K562 (cell line): ENCODE results near the gene RSPH6A. TPM values are rescaled to one million over a fixed set of nuclear protein-coding genes. Genes with fewer than 3 reads are reported as not detected.

Experiments
- BRD9 ChIP-seq: fragments of 450-650 bp; IDR thresholded peaks from 2 replicates; pipeline ENCODE4 v1.6.1; 2018; ENCODE audit warnings: low read depth; ENCODE audit not compliant: partially characterized antibody
- CTBP1 ChIP-seq: fragments of 450-650 bp; IDR thresholded peaks from 2 replicates; pipeline ENCODE4 v1.6.1; 2016; ENCODE audit warnings: borderline replicate concordance
- FOXJ3 ChIP-seq: sonication (generic); formaldehyde crosslinking; IDR thresholded peaks from 2 replicates; pipeline ENCODE4 v1.4.0; 2020; ENCODE audit warnings: mild to moderate bottlenecking, missing genetic modification reagents
- GTF2E2 ChIP-seq: fragments of 200-800 bp; sonication (Bioruptor generic); IDR thresholded peaks from 2 replicates; pipeline ENCODE4 v1.6.1; 2016; ENCODE audit warnings: missing genetic modification characterization, missing compliant biosample characterization
- HDAC3 ChIP-seq: fragments of 450-650 bp; IDR thresholded peaks from 2 replicates; pipeline ENCODE4 v1.6.1; 2018; ENCODE audit warnings: borderline replicate concordance, mild to moderate bottlenecking, moderate library complexity; ENCODE audit not compliant: partially characterized antibody
- NCOA2 ChIP-seq, 2 experiments: fragments of 450-650 bp; IDR thresholded peaks; 2 replicates each; pipeline ENCODE4 v1.6.1; 2018; ENCODE audit warnings: mild to moderate bottlenecking in 2 of 2, moderate library complexity in 1 of 2; ENCODE audit not compliant: partially characterized antibody in 2 of 2
- SNIP1 ChIP-seq: fragments of 450-650 bp; IDR thresholded peaks from 2 replicates; pipeline ENCODE4 v1.7.1; 2017; ENCODE audit warnings: low read depth, mild to moderate bottlenecking
- STAT6 ChIP-seq: sonication (generic); formaldehyde crosslinking; IDR thresholded peaks from 2 replicates; pipeline ENCODE4 v1.8.1; 2023; ENCODE audit warnings: mild to moderate bottlenecking, missing genetic modification reagents
- TAF7 ChIP-seq: fragments of 450-650 bp; IDR thresholded peaks from 2 replicates; pipeline ENCODE4 v1.6.1; 2016; ENCODE audit warnings: missing genetic modification characterization, missing compliant biosample characterization
- TAF9B ChIP-seq: fragments of 450-650 bp; IDR thresholded peaks from 2 replicates; pipeline ENCODE4 v1.6.1; 2018; ENCODE audit warnings: mild to moderate bottlenecking; ENCODE audit not compliant: partially characterized antibody
- TSHZ1 ChIP-seq: fragments of 250-450 bp; sonication (Bioruptor Pico); IDR thresholded peaks from 2 replicates; pipeline ENCODE4 v1.4.0; 2020; ENCODE audit warnings: mild to moderate bottlenecking, moderate library complexity
- ZBTB12 ChIP-seq: fragments of 250-450 bp; sonication (Bioruptor Pico); IDR thresholded peaks from 2 replicates; pipeline ENCODE4 v1.4.0; 2020
- ZBTB7A ChIP-seq: IDR thresholded peaks from 2 replicates; pipeline ENCODE4 v1.6.1; 2011; ENCODE audit warnings: low read depth, mild to moderate bottlenecking, low read length, moderate library complexity, borderline replicate concordance; ENCODE audit not compliant: control insufficient read depth
- ZNF124 ChIP-seq: sonication (generic); formaldehyde crosslinking; IDR thresholded peaks from 2 replicates; pipeline ENCODE4 v1.8.1; 2022; ENCODE audit warnings: missing genetic modification reagents
- ZNF24 ChIP-seq: fragments of 450-650 bp; IDR thresholded peaks from 2 replicates; pipeline ENCODE4 v1.6.1; 2016
- polyA plus RNA-seq, 8 experiments: library from polyadenylated mRNA; depleted of rRNA in 4 of 8; stranded (reverse) in 5 of 8; unstranded in 3 of 8; fragments of >200 nt; fragmentation: Nextera tagmentation in 2 of 8; fragmentation: Illumina TruSeq in 1 of 8; extraction: Ambion mirVana in 2 of 8; extraction: Trizol in 1 of 8; gene quantifications; 2 replicates each; pipeline versions ENCODE4 v1.2.1 to v1.2.3, GENCODE V29; 2011 to 2014; ENCODE audit warnings: inconsistent platforms in 1 of 8, missing spikeins in 1 of 8
- total RNA-seq, 7 experiments: library from RNA; depleted of rRNA in 6 of 7; stranded (reverse); fragments of >200 nt in 6 of 7; fragmentation: Illumina TruSeq in 2 of 7; extraction: Trizol in 2 of 7; gene quantifications; 2 replicates each; pipeline versions ENCODE4 v1.2.1 to v1.2.3, GENCODE V29; 2011 to 2021; ENCODE audit warnings: low replicate concordance in 1 of 7

Gene RSPH6A
- total and polyA plus RNA-seq, 9 of the 15 experiments (the other 6 are each of a cell fraction or from before 2014, with no cell fraction given), result 0.03 to 0.15 (median 0.07) TPM; not detected in 5

- peak; percentile 49; the same call in 1 of the 2 replicates for TF ChIP-seq TAF7 (tag)
- peak; percentile 99 for TF ChIP-seq TAF9B
- TF ChIP-seq BRD9, result peak; percentile 85
- no peak for TF ChIP-seq SNIP1
- no peak for TF ChIP-seq HDAC3
- TF ChIP-seq STAT6, result no peak
- TF ChIP-seq TSHZ1 (CRISPR knock-in tag), result no peak
- TF ChIP-seq ZNF124 (CRISPR knock-in tag), result no peak
- TF ChIP-seq ZBTB7A, result peak; percentile 74; the same call in 1 of the 2 replicates
- TF ChIP-seq GTF2E2, result no peak
- peak; percentile 97 for TF ChIP-seq CTBP1
- TF ChIP-seq ZBTB12 (CRISPR knock-in tag), result no peak
- no peak for TF ChIP-seq NCOA2 (IDR thresholded peaks at IDR 0.05; ENCODE audit: partially characterized antibody in 2 of 2)
- TF ChIP-seq FOXJ3 (CRISPR knock-in tag), result no peak
- TF ChIP-seq ZNF24, result 0 out of 2 replicates have a peak, but pooled peaks have one; percentile 16
Measured at GRCh38 chr19:45768984-45769782, 45.9 kb downstream of the RSPH6A start, which contains the start of gene SIX5 (continued).
